ENCODE data around the gene CD101. TPM values are rescaled to one million over a fixed set of nuclear protein-coding genes. Genes with fewer than 3 reads are reported as not detected.

The CD101 gene
- total RNA-seq, 1 experiment from 2014 or later = 0.33 TPM

DNA sequence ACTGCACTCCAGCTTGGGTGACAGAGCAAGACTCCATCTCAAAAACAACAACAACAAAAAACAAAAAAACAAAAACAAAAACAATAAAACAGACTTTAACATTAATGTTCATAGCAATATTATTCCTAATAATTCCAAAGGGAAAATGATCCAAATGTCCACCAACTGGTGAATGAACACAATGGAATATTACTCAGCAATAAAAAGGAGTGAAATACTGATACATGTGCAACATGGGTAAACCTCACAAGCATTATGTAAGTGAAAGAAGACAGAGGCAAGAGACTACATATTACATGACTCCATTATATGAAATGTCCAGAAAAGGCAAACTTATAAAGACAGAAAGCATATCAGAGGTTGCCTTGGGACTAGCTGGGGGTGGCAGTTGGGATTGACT lies 52.5 kb downstream of the CD101 start:
- DNase-seq (ENCODE audit: low spot score) = no peak

DNA sequence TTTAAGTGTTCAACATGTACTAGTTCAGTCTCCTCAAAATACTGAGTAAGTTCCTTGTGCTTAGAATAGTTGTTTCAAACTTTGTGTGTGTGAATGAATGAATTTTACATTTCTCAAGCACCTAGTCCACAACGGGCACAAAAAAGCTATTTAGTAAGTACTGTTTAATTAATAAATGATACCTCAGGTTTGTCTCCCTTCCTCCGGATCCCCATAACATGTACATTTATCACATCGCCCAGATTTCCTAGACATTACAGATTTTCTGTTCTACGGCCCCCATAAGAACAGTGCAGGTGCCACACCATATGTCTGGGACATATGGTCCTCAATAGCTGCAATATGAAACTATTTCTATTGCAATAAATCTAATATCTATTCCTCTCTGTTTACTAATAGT lies 57.2 kb downstream of the CD101 start:
- DNase-seq (ENCODE audit: low spot score) = peak; percentile 39

DNA sequence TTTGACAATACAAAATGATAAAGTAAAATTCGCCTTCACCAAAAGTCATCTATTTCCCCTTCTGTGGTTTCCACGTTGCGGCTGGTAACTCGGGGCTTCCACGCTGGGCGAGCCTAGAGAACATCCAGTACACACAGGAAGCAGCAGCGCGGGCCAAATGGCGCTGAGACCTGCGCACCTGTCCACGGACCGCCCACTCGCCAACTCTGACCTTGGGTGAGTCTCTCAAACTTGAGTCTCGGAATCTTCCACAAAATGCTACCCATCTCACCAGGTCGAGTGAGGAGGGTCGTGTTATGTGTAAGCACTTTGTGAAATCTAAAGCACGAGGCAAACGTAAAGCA lies 57.7 kb downstream of the CD101 start:
- DNase-seq (ENCODE audit: low spot score) = peak; percentile 85

DNA sequence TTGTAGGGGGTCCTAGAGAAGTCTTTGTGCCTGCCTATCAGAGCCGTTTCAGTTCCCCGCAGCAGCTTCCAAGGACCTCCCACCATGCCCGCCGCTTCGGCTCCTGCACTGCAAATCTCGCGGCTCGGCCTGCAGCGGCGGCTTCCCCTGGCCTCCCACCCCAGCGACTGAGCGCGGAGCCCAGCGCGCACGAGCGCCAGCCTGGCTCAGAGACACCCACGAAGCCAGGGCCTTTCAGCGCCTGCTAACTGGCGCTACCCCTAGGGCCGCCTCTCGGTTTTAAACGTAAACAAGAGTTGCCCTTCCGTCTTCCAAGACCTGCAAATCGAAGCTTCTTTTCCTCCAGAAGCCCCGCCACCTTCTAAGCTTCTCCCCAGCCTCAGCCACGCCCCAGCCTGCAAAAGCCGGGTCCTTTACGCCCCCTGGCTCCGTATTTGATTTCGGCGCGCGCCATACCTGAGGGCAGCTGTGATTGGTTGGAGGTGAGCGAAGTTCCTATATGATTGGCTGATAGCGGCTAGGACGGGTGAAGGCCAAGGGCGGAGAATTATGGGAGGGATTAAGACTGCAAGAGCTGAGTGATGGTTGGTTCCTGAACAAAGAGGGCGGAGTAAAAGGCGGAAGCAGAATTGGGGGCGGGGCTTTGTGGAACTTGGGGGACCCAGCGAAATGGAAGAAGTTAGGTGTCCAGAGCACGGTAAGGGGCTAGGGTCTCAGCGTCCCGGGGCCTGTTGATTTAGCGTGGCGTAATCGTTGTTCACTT lies 58.3 kb downstream of the CD101 start, which contains the start of gene TTF2:
TSS of gene TTF2 (plus strand) at position 649 of the 763 bp plus-strand sequence. CDS start at position 670, 21 bp downstream.
- DNase-seq (ENCODE audit: low spot score) = peak; percentile 98

DNA sequence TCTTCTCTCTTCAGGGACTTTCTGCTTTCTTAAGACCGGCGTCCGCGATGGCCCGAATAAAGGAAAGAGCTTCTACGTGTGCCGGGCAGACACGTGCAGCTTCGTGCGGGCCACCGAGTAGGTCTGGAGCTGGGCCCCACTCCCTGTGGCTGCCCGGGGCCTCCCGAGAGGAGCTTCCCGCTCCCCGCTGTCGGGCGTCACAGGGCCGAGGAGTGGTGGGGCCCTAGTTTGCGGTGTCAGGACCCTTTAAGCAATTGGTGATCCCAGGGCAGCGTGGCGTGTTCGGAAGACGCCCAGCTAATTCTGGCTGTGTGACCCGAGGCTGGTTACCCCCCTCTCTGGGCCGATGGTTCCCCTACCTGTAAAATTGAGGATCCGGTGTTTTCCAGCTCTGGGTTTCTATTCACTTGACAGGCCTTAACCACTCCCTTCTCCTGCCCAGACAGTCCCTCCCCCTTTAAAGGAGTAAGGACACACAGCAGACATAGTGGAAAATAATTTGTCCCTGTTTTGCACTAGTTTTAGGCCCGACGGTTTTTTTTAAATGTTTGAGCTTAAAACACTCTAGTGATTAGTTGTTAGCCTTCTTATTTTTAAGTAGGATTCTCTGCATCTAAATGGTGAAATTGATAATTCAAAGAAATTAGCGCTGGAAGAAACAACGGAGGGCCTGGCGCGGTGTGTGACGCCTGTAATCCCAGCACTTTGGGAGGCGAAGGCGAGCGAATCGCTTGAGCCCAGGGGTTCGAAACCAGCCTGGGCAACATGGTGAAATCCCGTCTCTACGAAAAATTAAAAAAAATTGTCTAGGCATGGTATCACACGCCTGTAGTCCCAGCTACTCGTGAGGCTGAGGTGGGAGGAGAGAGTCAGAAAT lies 59.1 kb downstream of the CD101 start:
- peak; percentile 49 for DNase-seq (ENCODE audit: low spot score)

DNA sequence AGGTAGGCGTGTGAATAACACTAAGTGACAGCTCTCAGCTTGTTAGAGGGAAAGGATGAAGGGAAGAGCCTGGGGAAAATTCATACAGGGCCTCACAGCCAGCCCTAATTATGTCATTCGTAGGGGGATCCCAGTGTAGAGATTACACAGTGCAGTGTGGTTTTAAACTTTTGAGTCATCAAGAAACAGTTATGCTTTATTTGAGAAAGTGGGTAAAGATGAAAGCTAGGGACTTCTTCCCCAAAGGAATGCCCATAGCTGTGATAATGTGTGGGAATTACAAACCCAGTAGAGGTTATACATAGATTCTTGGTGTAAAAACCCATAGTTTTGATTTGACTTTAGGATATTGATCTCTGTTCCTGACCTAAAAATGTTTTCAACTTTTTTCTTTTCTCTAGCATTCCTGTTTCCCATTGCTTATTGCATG lies 60.4 kb downstream of the CD101 start:
- no peak for DNase-seq (ENCODE audit: low spot score)

GRCh38 chr1:117066367-117066766 lies 64.8 kb downstream of the CD101 start:
- no peak for DNase-seq (ENCODE audit: low spot score)

DNA sequence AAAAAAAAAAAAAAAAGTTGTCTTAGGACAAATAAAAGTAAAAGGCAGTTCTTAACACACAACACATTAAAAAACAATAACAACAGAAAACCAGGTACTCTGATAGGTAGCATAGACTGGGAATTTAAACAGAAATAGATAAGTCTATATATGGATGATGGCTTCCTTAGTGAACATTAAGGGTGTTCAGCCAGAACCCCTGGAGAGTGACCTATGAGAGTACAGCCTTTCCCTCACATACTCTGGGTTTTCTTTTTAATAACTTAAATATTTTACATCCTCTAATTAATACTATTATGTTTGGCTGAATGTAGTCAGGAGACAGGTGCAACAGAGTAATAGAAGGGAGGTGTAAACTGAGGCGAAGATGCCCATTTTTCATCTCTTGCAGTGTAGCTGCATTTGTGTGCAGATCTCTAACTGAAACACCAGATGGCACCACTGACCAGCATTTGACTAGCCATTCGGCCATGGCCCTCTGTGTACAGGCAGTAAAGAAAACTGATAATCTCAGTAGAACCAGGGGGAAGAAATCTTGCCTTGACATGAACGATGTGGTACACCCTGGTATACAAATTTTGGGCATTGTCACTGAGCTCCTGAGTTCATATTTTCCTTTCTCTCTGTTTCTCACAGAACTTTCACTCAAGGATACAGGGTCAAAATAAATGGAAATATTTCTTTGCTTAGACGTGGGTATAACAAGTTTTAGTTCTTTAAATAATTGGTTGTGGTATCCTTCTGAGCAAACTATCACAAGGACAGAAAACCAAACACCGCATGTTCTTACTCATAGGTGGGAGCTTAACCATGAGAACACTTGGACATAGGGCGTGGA lies 66.2 kb downstream of the CD101 start:
- peak; percentile 49 for DNase-seq (ENCODE audit: low spot score)

- no peak for DNase-seq (ENCODE audit: low spot score)
These were observed 67.0 kb downstream of the CD101 start for GRCh38 chr1:117068580-117068979.

- DNase-seq (ENCODE audit: low spot score) = no peak
These were observed 67.8 kb downstream of the CD101 start for GRCh38 chr1:117069220-117069844.

DNA sequence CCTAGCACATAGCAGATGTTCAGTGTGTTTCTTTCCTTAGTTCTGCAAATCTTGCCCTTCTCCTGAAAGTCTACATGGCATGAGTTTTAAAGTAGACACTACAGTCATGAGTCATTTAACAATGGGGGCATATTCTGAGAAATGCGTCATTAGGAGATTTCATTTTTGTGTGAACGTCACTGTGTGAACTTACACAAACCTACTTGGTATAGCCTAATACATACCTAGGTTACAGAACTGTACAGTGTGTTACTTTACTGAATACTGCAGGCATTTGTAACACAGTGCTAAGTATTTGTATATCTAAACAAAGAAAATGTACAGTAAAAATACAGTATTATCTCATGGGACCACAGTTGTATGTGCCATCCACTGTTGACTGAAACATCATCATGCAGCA lies 68.6 kb downstream of the CD101 start:
- DNase-seq (ENCODE audit: low spot score) = no peak

DNA sequence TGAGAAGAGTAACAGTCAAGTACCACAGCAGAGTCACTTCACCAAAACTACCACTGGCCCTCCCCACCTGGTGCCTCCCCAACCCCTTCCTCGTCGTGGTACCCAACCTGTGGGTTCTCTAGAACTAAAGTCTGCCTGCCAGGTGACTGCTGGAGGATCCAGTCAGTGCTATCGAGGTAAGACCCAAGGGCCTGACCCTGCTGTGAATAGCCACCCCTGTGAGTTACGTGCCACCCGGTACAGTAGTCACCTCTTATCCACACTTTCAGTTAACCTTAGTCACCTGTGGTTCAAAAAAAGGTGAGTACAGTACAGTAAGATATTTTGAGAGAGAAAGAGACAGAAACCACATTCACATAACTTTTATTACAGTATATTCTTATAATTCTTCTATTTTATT lies 75.1 kb downstream of the CD101 start:
- DNase-seq (ENCODE audit: low spot score) = no peak

DNA sequence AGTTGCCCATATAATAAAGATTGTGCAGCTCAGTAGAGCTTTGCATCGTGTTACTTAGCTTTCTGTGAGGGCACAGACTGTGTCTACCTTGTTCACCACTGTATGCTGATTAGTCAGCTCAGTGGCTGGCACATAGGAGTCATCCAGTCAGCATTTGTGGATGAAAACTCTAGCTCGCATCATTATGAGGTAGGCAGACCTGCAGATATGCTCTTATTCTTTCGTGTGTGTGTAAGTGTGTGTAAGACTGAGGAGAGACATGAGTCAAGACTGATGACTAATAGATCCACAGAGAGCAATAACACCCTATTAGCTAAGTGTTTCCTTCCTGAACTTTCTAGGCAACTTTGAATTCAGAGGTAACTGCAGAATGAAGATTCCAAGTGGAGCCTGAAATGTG lies 75.7 kb downstream of the CD101 start:
- no peak for DNase-seq (ENCODE audit: low spot score)

DNA sequence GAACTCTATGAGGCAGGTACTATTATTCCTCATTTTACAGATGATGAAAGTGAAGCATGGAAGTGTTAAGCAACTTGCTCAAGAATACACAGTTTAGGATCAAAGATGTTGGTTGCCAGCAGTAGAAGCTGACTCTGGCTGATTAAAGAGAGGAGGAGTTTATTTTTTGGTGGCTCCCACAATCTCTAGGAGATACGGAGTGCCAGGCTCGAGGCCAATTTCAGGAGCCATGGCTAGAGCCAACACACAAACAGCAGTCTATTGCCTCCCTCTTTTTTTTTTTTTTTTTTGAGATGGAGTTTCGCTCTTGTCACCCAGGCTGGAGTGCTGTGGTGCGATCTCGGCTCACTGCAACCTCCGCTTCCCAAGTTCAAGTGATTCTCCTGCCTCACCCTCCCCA lies 78.2 kb downstream of the CD101 start:
- no peak for DNase-seq (ENCODE audit: low spot score)

GRCh38 chr1:117084231-117084630 lies 82.7 kb downstream of the CD101 start:
- DNase-seq (ENCODE audit: low spot score) = no peak

Small RNA genes within 50 kb of the gene (small RNA-seq; reads per million reads assigned to genes)
- 0.22 reads per million for gene RNA5SP55

Other genes with a start within 250 kb of the CD101 start
- not detected in 2 replicates for gene CD2, start 247.3 kb upstream of the CD101 start, total RNA-seq (2014; rRNA removed; shearing (Covaris generic))
- 26.1 and 35.2 TPM in 2 replicates for gene PTGFRN, start 91.8 kb upstream of the CD101 start, total RNA-seq (2014; rRNA removed; shearing (Covaris generic))
- 27.8 and 29.5 TPM in 2 replicates for gene TTF2, start 58.6 kb downstream of the CD101 start, total RNA-seq (2014; rRNA removed; shearing (Covaris generic))
- 0.94 and 1.5 TPM in 2 replicates for gene TRIM45, start 120.0 kb downstream of the CD101 start, total RNA-seq (2014; rRNA removed; shearing (Covaris generic))
- gene VTCN1, start 209.2 kb downstream of the CD101 start, total RNA-seq (2014; rRNA removed; shearing (Covaris generic)) = not detected in 2 replicates

Data from HT-29 (cell line).